Inflammatory macrophage treated with lipopolysaccharide for 1 hour (primary cell): ENCODE results near the gene ERF.
A peak's percentile ranks its signal among the peaks of the same experiment; 100 is the strongest.
"Not testable (repeated sequence)": the region's sequence is repeated elsewhere in the genome, so short reads cannot be mapped to it uniquely, and the experiment has no call there.

Experiments used
- DNase-seq, 2 donors: peaks; one replicate each; pipeline ENCODE4 v3.0.0-alpha.2; 2020 to 2022

ERF gene

GRCh38 chr19:42273407-42274064 is 18.6 kb upstream of the ERF start:
- DNase-seq = no peak

DNA sequence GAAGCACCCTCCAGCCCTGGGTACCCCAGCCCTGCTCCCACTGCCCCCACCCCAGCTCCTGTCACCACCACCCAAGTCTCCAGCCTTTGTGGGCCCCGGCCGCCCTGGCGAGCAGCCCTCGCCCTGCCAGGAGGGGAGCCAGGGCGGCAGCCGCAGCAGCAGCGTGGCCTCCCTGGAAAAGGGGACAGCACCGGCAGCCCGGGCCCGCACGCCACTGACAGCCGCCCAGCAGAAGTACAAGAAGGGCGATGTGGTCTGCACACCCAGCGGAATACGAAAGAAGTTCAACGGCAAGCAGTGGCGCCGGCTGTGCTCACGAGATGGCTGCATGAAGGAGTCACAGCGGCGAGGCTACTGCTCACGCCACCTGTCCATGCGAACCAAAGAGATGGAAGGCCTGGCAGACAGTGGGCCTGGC is 18.1 kb upstream of the ERF start:
- no peak for DNase-seq

- no peak for DNase-seq
Measured at GRCh38 chr19:42272535-42272897, 17.6 kb upstream of the ERF start.

GRCh38 chr19:42271861-42272534 is 17.1 kb upstream of the ERF start:
- no peak for DNase-seq

- DNase-seq = no peak
Measured at GRCh38 chr19:42271045-42271419, 16.1 kb upstream of the ERF start.

- DNase-seq = peak; percentile 58 to 71
Measured at GRCh38 chr19:42270346-42271044, 15.6 kb upstream of the ERF start.

DNA sequence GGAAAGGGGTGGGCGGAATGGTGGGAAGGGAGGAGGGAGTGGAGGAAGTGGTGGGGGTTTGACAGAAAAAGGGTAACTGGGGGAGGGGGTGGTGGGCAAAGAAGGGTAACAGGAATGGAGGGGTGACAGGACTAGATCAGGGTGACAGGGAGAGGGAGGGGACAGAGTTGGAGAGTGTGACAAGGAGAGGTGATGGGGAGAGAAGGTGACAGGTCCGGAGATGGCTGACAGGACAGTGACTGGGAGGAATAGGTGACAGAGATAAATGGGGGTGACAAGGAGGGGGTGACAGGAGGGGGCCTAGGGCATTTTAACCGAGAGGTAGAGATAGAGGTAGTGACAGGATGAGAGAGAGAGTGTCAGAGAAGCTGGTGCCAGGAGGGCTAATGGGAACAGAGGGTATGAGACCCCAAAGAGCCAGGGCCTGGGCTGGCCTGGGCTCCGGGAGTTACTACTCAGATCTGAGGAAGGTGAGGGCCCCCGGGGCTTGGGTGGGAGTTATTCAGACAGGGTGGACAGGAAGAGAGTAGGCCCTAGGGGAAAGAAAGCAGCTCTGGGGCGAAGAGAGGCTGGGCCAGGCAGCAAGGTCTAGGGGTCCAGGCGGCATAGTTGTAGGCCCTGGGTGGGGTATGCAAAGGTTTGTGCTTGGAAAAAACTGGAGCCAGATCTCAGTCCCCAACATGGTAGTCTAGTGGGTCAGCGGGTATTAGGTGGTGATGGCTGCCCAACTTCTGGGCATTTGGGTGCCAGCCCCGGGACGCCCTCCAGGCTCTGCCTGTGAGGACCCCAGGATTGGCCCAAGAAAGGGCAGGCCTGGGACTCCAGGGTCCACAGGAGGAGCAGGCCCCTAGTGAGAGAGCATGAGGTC is 14.8 kb upstream of the ERF start:
- DNase-seq = no peak

DNA sequence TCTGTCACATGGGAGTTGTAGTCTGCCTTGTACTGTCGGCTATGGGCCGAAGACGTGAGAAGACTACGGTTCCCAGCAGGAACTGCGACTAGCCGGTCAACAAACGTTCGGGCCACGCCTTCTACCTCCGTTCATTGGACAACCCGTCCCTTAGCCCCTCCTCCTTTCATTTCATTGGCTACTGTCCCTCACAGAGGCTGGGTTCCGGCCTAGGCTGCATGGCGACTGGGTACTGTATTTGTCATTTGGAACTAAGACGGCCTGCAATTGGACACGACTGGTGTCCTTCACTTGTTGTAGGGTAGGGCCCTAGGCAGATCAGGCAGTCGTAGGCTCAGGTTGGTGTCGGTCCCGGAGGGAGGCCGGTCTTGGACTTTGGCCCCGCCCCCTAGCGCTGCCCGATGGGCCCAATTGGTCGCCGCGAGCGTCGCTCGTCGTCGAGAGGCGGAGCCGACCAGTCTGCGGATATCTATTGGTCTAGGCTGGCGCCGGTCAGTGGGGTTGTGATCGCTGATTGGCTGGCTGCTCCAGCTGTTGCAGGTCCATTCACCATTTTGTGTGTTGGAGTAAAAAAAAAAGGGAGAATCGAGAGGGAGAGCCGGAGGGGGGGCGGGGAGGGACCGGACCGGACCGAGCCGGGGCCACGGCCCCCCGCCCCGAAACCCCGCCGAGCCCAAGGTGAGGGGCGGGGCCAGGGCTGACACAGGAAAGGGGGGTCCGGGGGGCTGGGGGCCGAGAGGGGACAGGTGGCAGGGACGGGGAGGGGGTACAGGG is 14.0 kb upstream of the ERF start, which contains the start of gene CIC:
Gene CIC (plus strand): TSS at position 549 of the 774 bp plus-strand sequence. CDS start 2,532 bp downstream, outside the sequence.
- peak; percentile 100 for DNase-seq

GRCh38 chr19:42268142-42268703 is 13.3 kb upstream of the ERF start:
- peak; percentile 99 to 100 for DNase-seq

- DNase-seq = no peak
Measured at GRCh38 chr19:42267644-42268141, 12.8 kb upstream of the ERF start.

DNA sequence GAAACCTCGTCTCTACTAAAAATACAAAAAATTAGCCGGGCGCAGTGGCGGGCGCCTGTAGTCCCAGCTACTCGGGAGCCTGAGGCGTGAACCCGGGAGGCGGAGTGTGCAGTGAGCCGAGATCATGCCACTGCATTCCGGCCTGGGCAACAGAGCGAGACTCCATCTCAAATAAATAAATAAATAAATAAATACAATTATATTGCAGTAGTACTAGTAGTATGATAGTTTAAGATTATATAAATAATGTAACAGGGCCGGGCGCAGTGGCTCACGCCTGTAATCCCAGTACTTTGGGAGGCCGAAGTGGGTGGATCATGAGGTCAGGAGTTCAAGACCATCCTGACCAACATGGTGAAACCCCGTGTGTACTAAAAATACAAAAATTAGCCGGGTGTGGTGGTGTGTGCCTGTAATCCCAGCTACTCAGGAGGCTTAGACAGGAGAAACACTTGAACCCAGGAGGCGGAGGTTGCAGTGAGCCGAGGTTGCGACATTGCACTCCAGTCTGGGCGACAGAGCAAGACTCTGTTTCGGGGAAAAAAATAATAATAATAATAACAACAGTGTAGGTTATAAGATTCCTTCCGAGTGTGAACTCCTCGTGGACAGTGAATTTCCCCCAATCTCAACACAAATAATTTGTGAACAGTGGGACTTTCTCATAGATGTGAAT is 12.1 kb upstream of the ERF start:
- not testable (repeated sequence) for DNase-seq

DNA sequence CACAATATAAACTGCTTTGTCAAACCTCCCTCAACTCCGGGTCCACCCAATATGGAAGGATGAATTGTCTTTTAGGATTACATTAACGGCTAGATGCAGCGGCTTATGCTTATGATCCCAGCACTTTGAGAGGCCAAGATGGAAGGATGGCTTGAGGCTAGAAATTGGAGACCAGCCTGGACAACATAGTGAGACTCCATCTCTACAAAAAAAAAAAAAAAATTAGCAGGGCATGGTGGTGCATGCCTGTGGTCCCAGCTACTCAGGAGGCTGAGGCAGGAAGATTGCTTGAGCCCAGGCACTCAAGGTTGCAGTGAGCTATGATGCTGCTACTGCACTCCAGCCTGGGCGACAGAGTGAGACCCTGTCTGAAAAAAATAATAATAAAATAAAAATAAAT is 11.2 kb upstream of the ERF start:
- DNase-seq = not testable (repeated sequence)

DNA sequence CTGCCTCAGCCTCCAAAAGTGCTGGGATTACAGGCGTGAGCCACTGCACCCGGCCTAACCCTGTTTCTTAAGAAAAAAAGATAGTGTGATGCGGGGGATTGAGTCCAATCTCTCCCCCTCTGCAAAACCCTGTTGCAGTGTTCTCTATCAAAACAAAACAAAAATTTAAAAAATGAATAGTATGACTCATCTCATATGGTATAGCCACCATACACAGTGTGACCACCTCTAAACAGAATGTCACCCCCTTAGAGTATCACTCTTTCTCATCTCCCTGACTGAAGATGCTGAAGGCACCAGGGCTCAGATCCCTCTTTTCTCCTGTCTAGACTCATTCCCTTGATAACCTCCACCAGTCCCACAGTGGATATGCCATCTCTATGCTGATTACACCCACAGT is 6.8 kb upstream of the ERF start:
- DNase-seq = no peak

DNA sequence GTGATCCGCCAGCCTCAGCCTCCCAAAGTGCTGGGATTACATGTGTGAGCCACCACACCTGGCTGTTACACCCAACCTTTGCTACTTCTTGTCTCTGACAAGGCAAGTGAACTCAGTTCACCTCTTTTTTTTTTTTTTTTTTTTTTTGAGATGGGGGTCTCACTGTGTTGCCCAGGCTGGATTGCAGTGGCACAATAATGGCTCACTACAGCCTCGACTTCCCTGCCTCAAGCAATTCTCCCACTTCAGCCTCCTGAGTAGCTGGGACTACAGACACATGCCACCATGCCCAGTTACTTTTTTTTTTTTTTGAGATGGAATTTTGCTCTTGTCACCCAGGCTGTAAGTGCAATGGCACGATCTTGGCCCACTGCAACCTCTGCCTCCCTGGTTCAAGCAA is 2.9 kb upstream of the ERF start:
- DNase-seq = not testable (repeated sequence)

GRCh38 chr19:42255766-42256745 is 1.1 kb upstream of the ERF start:
- DNase-seq = no peak

DNA sequence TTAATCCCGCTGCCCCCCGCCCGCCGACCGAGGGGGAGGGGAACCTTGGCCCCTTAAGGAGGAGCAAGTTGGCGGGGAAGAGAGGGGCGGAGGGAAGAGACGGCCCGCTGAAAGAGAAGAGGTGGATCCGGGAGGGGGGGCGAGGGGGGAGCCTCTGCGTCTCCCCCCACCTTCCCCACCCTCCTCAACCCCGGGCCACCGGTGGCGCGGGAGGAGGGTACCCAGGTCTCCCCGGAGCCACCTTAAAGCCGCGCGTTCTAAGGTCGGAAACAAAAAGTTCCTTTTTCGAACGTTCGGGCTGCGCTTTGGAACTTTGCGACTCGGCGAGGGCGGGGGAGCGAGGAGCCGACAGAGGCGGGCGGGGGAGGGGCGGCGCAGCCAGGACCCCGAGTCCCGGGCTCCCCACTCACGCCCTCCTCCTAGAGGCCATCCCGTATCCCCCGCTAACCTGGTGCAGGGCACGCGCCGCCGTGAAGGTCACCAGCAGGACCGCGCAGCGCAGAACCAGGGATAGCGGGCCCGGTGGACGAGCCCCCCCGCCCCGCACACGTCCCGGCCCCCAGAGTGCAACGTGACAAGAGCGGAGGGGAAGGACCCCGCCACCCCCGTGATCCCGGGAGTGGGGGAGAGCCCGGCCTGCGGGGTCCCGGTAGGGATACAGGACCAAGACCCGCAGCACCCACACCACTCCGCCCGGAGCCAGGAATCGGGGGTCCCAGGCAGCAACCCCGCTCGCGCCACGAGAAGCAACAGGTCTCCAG is 659 bp downstream of the ERF start:
- peak; percentile 59 to 74 for DNase-seq

GRCh38 chr19:42253245-42254088 is 1.5 kb downstream of the ERF start:
- DNase-seq = peak in 1 of 2 donors; percentile 30
